Globus pallidus (tissue), 1 donor: Measurements from ENCODE around the gene FCSK.

ENCODE experiments used
- DNase-seq: peaks from one replicate; pipeline ENCODE4 v3.0.0-alpha.2; 2015; ENCODE audit warnings: low spot score

The FCSK gene

DNA sequence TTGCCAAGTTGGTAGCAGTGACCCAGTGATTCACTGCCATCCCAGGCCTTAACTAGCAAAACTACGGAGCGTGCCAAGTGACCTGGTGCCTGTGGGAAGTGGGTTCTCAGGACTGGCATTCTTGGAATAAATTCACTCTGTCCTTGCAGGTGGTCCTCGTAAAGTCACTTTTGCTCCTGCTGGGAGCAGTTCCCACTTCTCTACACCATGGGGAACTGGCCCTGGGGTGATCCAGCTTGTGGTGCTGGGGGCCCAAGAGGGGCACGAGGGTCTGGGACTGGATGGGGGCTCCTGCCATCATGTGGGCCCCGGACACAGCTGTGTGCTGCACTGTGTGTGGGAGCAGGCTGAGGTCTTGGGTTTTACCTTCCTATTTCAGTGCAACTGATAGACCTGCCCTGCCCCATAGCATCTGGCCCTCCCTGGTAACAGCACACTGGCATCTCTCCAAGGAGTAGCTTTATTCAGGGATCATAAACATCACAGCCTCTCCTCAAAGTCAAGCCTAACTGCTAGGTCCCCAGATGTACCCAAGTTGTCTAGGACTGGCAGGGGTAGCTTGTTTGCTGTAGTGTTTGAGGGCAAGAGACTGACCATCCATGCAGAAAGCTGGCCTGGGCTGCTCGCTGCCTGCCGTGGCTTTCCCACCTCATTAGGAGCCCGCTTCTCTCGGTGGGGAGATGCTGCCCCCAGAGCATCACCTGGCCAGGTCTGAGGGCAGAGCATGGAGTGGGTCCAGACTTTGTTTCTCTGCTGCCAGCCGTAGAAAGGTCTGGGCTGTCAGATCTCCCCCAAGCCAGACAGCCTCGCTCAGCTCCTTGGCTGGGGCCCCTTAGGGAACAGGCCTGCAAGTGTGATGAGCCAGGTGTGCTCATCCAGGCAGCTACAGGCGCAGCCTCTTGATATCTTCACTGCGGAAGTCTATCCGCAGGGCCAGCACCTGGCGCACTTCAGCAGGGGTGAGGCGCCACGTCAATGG is 26.0 kb downstream of the FCSK start:
- DNase-seq, result no peak

GRCh38 chr16:70481929-70482536 is 27.6 kb downstream of the FCSK start:
- no peak for DNase-seq

DNA sequence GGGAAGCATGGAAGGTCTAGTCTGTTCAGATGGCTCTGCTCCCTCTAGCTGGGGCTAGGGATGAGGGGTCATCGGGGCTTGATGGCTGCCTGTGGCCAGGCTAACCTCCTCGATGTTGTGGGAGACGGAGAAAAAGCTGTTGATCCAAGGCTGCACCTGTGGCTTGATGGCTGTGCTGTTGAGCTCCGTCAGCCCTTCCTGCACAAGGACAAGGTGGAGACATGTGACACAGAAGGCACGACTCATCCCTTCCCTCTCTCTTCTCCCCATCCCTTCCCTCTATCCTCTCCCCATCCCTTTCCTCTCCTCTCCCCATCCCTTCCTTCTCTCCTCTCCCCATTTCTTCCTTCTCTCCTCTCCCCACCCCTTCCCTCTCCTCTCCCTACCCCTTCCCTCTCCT is 28.2 kb downstream of the FCSK start:
- DNase-seq, result no peak

GRCh38 chr16:70483426-70483825 is 29.0 kb downstream of the FCSK start:
- DNase-seq, result no peak

DNA sequence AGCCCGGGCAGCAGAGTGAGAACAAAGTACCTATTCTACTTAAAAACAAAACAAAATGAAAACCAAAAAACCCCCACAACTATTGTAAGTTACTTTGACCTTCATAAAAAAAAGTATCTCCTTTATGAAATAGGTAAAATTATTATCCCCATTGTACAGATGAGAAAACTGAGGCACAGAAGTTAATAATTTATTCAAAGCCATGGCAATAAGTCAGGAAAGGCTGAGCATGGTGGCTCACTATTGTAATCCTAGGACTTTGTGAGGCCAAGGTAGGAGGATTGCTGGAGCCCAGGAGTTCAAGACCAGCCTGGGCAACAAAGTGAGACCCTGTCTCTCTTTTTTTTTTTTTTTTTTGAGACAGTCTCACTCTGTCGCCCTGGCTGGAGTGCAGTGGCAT is 30.5 kb downstream of the FCSK start:
- DNase-seq, result no peak

- no peak for DNase-seq
Measured at GRCh38 chr16:70490261-70490660, 35.9 kb downstream of the FCSK start.

GRCh38 chr16:70493802-70494201 is 39.4 kb downstream of the FCSK start:
- DNase-seq, result no peak

- DNase-seq, result no peak
Measured at GRCh38 chr16:70494202-70494770, 39.9 kb downstream of the FCSK start.

- no peak for DNase-seq
Measured at GRCh38 chr16:70494777-70495176, 40.4 kb downstream of the FCSK start.

DNA sequence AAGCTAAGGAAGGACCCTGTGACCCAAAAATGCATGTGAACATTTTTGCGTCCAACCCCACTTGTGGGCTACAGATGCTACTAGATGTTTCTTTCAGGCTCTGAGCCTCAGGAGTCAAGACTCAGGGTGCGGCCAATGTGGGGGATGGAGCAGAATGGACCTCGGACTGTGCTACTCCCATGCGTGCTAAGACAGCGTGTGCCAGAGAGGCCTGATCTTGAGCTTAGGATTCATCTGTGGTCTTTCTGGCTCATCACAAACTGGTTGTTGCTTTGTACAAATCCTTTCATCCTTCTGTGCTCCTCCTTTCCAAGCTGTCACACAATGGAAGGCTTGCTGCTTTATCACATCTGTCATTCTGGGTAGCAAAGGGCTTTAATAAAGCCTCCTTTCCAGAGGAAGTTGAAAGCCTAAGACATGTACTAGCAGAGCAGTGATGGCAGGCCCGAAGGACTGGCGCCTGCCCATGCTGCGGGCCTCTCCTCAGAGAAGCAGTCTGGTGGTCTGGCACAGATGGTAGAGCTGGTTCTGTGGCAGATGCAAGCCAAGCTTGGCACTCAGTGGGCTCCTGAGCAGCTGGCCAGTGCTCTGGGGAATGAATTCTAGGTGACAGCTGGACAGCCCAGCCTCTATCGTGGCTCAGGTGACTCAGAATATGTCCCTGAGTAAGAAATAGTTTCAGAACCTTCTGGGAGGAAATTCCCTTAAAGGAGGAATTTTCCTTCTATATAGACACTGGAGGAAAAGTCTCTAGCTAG is 41.2 kb downstream of the FCSK start:
- DNase-seq, result no peak

DNA sequence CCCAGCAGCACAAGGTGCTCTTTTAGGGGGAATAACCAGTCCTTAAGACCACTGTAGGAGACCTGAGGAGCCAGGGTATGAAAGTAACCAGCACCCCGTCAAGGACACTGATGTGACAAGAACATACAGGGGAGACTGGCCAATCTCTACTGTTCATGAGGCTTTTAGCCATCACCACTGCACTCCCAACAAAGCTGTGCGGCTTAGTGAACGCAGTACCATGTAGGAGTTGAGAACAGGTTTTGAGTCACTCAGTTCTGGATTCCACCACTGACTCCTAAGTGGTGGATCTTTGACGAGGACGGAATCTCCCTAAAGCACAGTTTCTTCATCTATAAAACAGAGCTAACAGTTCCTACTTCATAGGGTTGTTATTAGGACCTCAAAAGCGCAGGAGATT is 42.1 kb downstream of the FCSK start:
- no peak for DNase-seq

DNA sequence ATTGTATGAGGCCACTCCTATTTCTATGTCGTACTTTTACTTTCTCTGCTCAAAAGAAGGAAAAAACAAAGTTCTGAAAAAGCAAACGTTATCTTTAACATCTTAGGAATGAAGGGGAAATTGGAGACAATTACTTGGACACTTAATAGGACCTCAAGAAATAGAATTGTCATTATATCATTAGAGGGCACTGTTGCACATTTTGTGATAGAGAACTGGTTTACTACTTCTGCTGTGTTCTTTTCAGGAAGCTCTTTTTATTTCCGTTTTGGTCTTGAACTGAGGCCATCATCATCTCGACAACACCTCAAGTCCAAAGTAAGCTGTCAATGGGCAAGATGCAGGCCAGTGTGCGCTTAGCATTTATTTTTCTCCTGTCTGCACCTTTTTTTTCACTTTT is 54.4 kb downstream of the FCSK start:
- DNase-seq, result no peak

- DNase-seq, result no peak
Measured at GRCh38 chr16:70510216-70510615, 55.8 kb downstream of the FCSK start.

DNA sequence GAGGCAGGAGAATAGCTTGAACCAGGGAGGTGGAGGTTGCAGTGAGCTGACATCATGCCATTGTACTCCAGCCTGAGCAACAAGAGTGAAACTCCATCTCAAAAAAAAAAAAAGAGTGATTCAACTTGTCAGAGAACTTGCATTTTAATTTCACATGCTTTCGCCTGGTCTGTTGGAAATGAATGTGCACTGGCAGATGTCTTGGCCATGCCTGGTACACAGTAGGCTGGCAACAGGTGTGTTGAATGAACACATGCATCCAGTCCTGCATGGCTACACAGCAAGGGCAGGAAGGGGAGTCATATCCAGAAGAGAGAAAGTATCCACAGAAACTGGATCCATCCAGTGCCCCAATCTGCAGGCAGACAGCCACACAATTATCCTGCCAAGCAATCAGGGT is 57.4 kb downstream of the FCSK start:
- no peak for DNase-seq

GRCh38 chr16:70512456-70512855 is 58.1 kb downstream of the FCSK start:
- no peak for DNase-seq

DNA sequence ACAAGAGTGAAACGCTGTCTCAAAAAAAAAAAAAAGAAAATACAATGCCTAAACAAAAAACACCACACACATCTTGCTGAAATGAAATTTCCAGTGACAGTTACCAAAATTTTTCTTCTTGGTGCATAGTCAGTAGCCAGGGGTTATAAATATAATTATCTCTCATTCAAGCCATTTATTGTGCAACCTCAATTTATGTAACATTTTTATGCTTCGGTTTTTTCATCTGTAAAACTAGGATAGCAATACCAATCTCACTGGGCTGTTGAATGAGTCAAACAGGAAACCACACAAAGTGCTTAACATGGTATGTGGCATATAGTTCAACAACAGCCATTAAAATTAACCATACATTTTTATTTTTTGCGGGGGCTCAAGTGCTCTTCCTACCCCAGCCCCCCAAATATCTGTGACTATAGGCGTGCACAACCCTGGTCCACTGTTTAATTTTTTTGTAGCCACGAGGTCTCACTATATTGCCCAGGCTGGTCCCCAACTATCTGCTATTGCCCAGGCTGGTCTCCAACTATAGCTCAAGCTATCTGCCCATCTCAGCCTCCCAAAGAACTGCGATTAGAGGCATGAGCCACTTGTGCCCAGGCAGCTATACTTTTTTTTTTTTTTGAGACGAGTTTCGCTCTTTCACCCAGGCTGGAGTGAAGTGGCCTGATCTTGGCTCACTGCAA is 66.4 kb downstream of the FCSK start:
- no peak for DNase-seq

DNA sequence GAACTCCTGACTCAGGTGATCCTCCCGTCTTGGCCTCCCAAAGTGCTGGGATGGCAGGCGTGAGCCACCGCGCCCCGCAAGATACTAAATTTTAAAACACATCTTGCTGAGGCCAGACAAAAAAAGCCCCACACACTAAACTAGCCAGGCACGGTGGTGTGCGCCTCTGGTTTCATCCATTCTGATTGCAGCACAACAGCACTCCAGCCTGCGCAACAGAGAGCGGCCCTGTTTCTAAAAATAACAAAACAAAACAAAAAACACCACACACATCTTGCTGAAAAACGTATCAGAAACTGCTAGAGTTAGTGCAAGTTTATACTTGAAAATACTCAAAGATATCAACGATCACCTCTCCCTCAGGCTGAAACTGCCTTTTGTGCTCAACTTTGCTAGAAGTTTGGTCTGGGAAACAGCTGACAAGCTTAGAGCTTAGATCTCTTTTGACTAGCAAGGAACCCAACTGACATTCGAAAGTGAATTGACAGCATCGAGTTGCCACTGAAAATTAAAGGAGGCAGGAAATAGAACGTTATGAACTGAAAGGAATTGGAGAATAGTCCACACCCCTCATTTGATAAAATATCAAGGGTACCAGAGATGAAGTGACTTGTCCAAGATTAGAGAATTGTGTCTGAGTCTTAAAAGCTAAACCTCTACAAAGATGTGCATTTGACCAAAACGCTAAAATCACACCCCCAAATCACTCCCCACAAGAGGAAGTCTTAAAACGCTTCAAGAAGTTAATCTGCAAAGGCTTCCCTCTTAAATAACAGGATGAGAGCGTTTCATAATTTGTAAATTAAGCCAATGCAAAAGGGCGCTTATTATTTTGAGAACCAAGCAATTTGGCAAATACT is 68.1 kb downstream of the FCSK start:
- DNase-seq, result no peak

DNA sequence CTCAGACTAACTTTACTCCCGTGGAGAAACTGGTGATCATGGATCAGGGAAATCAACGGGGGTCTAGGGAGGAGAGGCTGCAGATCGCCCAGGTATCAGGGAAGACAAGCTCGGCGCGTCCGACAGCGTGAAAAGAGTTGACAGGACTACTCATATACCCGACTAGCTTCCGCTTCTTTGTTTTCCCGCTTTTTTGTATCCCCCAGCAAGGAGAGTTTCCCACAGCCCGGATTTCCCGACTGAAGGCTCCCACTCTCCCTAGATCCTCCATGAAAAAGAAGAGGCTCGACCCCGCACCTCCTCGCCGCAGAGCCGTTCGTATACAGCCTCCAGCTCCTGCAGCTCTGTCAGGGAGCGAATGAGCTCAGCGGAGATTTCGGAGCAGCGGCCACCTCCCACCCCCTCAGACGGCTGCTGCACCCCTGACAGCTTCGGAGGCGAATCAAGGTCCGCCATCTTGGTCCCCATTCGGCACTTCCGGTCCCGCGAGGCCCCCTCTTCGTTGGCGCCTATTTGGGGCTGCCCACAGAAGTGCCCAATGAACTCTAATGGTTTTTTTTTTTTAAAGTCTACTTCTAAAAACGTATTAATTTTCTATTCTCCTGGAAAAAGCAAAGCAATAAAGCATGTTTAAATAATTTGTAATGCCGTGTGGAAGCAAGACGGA is 68.8 kb downstream of the FCSK start, which contains the start of gene COG4:
TSS of gene COG4 (minus strand) at position 479 of the 667 bp plus-strand sequence. CDS start at position 468, 11 bp downstream.
- peak; percentile 84 for DNase-seq

GRCh38 chr16:70523743-70524398 is 69.5 kb downstream of the FCSK start, which contains the start of gene SF3B3:
TSS of gene SF3B3 (plus strand) at chr16:70523816. CDS start at chr16:70526657, 2,841 bp downstream.
- DNase-seq, result peak; percentile 81
